EH (cell line): ENCODE results near the gene PAK1.

ENCODE experiments used
- DNase-seq: peaks from one replicate; pipeline ENCODE4 v3.0.0-alpha.2; 2015; ENCODE audit warnings: low read depth

Gene PAK1

GRCh38 chr11:77371646-77372045 is 102.2 kb downstream of the PAK1 start:
- no peak for DNase-seq

GRCh38 chr11:77370217-77370616 is 103.7 kb downstream of the PAK1 start:
- no peak for DNase-seq

- peak; percentile 91 for DNase-seq
Measured at GRCh38 chr11:77361184-77361583, 112.7 kb downstream of the PAK1 start.

- no peak for DNase-seq
Measured at GRCh38 chr11:77359481-77359880, 114.4 kb downstream of the PAK1 start.

- DNase-seq: peak; percentile 32
Measured at GRCh38 chr11:77353131-77353530, 120.8 kb downstream of the PAK1 start.

- peak; percentile 28 for DNase-seq
Measured at GRCh38 chr11:77351281-77351886, 122.5 kb downstream of the PAK1 start.

- no peak for DNase-seq
Measured at GRCh38 chr11:77347948-77348347, 125.9 kb downstream of the PAK1 start.

GRCh38 chr11:77346906-77347603 is 126.8 kb downstream of the PAK1 start:
- peak; percentile 99 for DNase-seq

- DNase-seq: peak; percentile 96
Measured at GRCh38 chr11:77345621-77346020, 128.3 kb downstream of the PAK1 start.

- no peak for DNase-seq
Measured at GRCh38 chr11:77340501-77340900, 133.4 kb downstream of the PAK1 start.

GRCh38 chr11:77332259-77332658 is 141.6 kb downstream of the PAK1 start:
- DNase-seq: no peak

GRCh38 chr11:77325159-77325558 is 148.7 kb downstream of the PAK1 start:
- no peak for DNase-seq

GRCh38 chr11:77324508-77324907 is 149.4 kb downstream of the PAK1 start:
- peak; percentile 20 for DNase-seq

- DNase-seq: peak; percentile 62
Measured at GRCh38 chr11:77322926-77323590, 150.8 kb downstream of the PAK1 start.

- DNase-seq: peak; percentile 92
Measured at GRCh38 chr11:77322506-77322905, 151.4 kb downstream of the PAK1 start.

GRCh38 chr11:77320351-77320750 is 153.5 kb downstream of the PAK1 start:
- DNase-seq: peak; percentile 51

GRCh38 chr11:77318600-77318999 is 155.3 kb downstream of the PAK1 start:
- DNase-seq: no peak

GRCh38 chr11:77316733-77317342 is 157.1 kb downstream of the PAK1 start:
- no peak for DNase-seq

- no peak for DNase-seq
Measured at GRCh38 chr11:77312107-77312506, 161.8 kb downstream of the PAK1 start.

- DNase-seq: no peak
Measured at GRCh38 chr11:77311701-77312100, 162.2 kb downstream of the PAK1 start.

- no peak for DNase-seq
Measured at GRCh38 chr11:77310721-77311120, 163.2 kb downstream of the PAK1 start.

GRCh38 chr11:77309401-77310085 is 164.4 kb downstream of the PAK1 start:
- DNase-seq: peak; percentile 14
